ENCODE data around the gene GDI1. TPM values are rescaled to one million over a fixed set of nuclear protein-coding genes. Genes with fewer than 3 reads are reported as not detected.

GDI1 gene
- total and polyA plus RNA-seq, 2 of the 8 experiments (the other 6 are each of a cell fraction or from before 2014, with no cell fraction given) = 83.1 to 136 TPM

- peaks cover 0 to 22% (median 10%) of the 10 kb centered on the region in 4 experiments; a peak in 5 of 8 replicates for H3K36me3 ChIP-seq (ENCODE audit: control insufficient read depth in 2 of 4, insufficient read depth in 4 of 4, low read length in 3 of 4)
- H2BK5ac ChIP-seq (ENCODE audit: low read depth, low read length) = no peak overlapping the region
- no peak overlapping the region for H2BK120ac ChIP-seq (replicated peaks; ENCODE audit: low read depth, low read length)
- no peak for DNase-seq (ENCODE audit: low read depth in 1 of 2, low spot score in 2 of 2)
- H3K4me3 ChIP-seq (ENCODE audit: extremely low read depth in 1 of 4, insufficient read depth in 2 of 4, low read depth in 3 of 4, low read length in 4 of 4) = no peak overlapping the region
- no peak overlapping the region for H3K4me2 ChIP-seq (ENCODE audit: insufficient read depth in 1 of 2, low read depth in 2 of 2, low read length in 2 of 2)
- peaks cover 0 to 4% (median 0%) of the 10 kb centered on the region in 4 experiments; a peak in 1 of 7 replicates for H3K4me1 ChIP-seq (replicated peaks in 1 of 4; ENCODE audit: control insufficient read depth in 3 of 4, insufficient read depth in 4 of 4, low read length in 3 of 4)
- no peaks in the 10 kb centered on the region; the same call in 1 of the 2 replicates for H3K79me1 ChIP-seq (ENCODE audit: low read depth, low read length)
- H2BK12ac ChIP-seq (ENCODE audit: low read depth, low read length) = no peak overlapping the region
- no peaks in the 10 kb centered on the region; a peak in 1 of 4 replicates for H3K79me2 ChIP-seq (ENCODE audit: control insufficient read depth in 1 of 2, insufficient read depth in 2 of 2, low read length in 2 of 2)
- H2AFZ ChIP-seq (ENCODE audit: low read length) = no peak overlapping the region
- no peak overlapping the region for H3K4ac ChIP-seq (replicated peaks; ENCODE audit: insufficient read length, low read depth, low read length)
- no peak overlapping the region for H3K27ac ChIP-seq (ENCODE audit: low read depth, low read length)
- H3K27me3 ChIP-seq (replicated peaks in 1 of 4; ENCODE audit: control insufficient read depth in 3 of 4, extremely low read depth in 1 of 4, insufficient read depth in 3 of 4, low read length in 3 of 4) = no peaks in the 10 kb centered on the region
- no peak overlapping the region for H3K23ac ChIP-seq (ENCODE audit: insufficient read length)
- peaks cover 0 to 2% of the 10 kb centered on the region in 2 experiments for H4K20me1 ChIP-seq (replicated peaks in 1 of 2; ENCODE audit: control insufficient read depth in 1 of 2, insufficient read depth in 2 of 2, low read length in 2 of 2)
- H3K9ac ChIP-seq (replicated peaks in 1 of 4; ENCODE audit: extremely low read depth in 1 of 4, low read depth in 3 of 4, low read length in 3 of 4) = no peak overlapping the region
- no peak overlapping the region for H3K56ac ChIP-seq (replicated peaks; ENCODE audit: insufficient read length, low read depth, low read length)
- no peak overlapping the region for H2BK15ac ChIP-seq (ENCODE audit: low read length)
- no peak overlapping the region for H4K8ac ChIP-seq (ENCODE audit: extremely low read depth, insufficient read depth, low read length)
- FAIRE-seq = no peak
- CTCF ChIA-PET (ENCODE audit: partially characterized antibody) = interaction anchor here (0.6 to 1.4 kb wide), 3 partner anchors 20 to 265 kb away, joined by 3 read pairs; no protein-coding TSS in a partner anchor
- no peak overlapping the region for H2AK5ac ChIP-seq (ENCODE audit: low read depth, low read length)
- POLR2A ChIA-PET (ENCODE audit: partially characterized antibody) = interaction anchor here (1.5 to 1.7 kb wide), 3 partner anchors 16 to 77 kb away, joined by 3 to 4 read pairs (median 4); no protein-coding TSS in a partner anchor
- no peaks in the 10 kb centered on the region for H3K9me3 ChIP-seq (ENCODE audit: insufficient read depth in 2 of 2, low read depth in 1 of 2, low read length in 1 of 2)
- no peak overlapping the region for H3K18ac ChIP-seq (ENCODE audit: extremely low read depth, low read length)
- TF ChIP-seq SAP30 (IDR thresholded peaks at IDR 0.05; ENCODE audit: insufficient read depth, insufficient replicate concordance, low read length) (no peak), ATF2 (IDR thresholded peaks at IDR 0.05; ENCODE audit: low read length) (no peak), BCL11A (IDR thresholded peaks at IDR 0.05; ENCODE audit: low read depth in 2 of 2, low read length in 2 of 2) (no peak), RBBP5 (IDR thresholded peaks at IDR 0.05; ENCODE audit: borderline replicate concordance, low read depth, low read length) (no peak)
- H4K5ac ChIP-seq (ENCODE audit: insufficient read length, low read depth, low read length) = no peak overlapping the region
- H3K14ac ChIP-seq (ENCODE audit: insufficient read length) = no peak overlapping the region
- H4K91ac ChIP-seq (replicated peaks; ENCODE audit: insufficient read length, low read length) = no peak overlapping the region
- 94% methylated on average over 5 of the region's 12 CpGs; no CpG with 5 or more reads in 1 of the 2 experiments for WGBS, 2 experiments (ENCODE audit: extremely low coverage in 1 of 2, insufficient coverage in 1 of 2, insufficient read length in 1 of 2, insufficient replicate concordance in 2 of 2, low coverage in 1 of 2, low lambda C conversion rate in 2 of 2, missing lambda C conversion rate in 1 of 2)
- H2BK20ac ChIP-seq (ENCODE audit: low read length) = no peak overlapping the region
- peaks cover 3% of the 10 kb centered on the region; the same call in 1 of the 2 replicates for H3K23me2 ChIP-seq (ENCODE audit: low read depth, low read length)
These were observed 9.5 kb downstream of the GDI1 start for GRCh38 chrX:154446430-154446829.

All from H1 (cell line).